SK-N-SH (cell line): ENCODE data around the gene KDM1A. TPM values are rescaled to one million over a fixed set of nuclear protein-coding genes. Genes with fewer than 3 reads are reported as not detected.

Experiments used
- CTCF ChIA-PET: fragments of 300-600, 350-600 bp; formaldehyde crosslinking; extraction: SDS; loops from one replicate; lab custom pipeline; 2021; lab: Yijun Ruan, JAX
- POLR2A ChIA-PET: fragments of 350-600 bp; sonication (Branson Sonifier 250); formaldehyde crosslinking; extraction: SDS; loops from one replicate; lab custom pipeline; 2020; ENCODE audit warnings: antibody characterized with exemption, inconsistent platforms; lab: Yijun Ruan, JAX
- DNase-seq: peaks from one replicate; pipeline ENCODE4 v3.0.0; 2012
- H2AFZ ChIP-seq: fragments of 200-600 bp; sonication (generic); 2 replicates; pipeline ENCODE4 v1.8.1; 2016; ENCODE audit warnings: antibody characterized with exemption, mild to moderate bottlenecking, low read depth
- H3F3A ChIP-seq: fragments of 200-600 bp; sonication (generic); replicated peaks from 2 replicates; pipeline ENCODE3; 2016; ENCODE audit warnings: antibody characterized with exemption, mild to moderate bottlenecking; ENCODE audit not compliant: insufficient read depth
- H3K27ac ChIP-seq, 2 experiments: fragments of 200-500 bp in 1 of 2; fragments of 200-600 bp in 1 of 2; sonication (Bioruptor generic) in 1 of 2; sonication (generic), shearing (Covaris generic) in 1 of 2; 2 replicates each; pipeline versions ENCODE4 v1.5.1 to v1.6.1; 2014 to 2016; ENCODE audit warnings: low read depth in 2 of 2, inconsistent platforms in 1 of 2, low read length in 1 of 2, mild to moderate bottlenecking in 1 of 2, mixed read lengths in 1 of 2
- H3K27me3 ChIP-seq: fragments of 200-600 bp; sonication (generic), shearing (Covaris generic); 2 replicates; pipeline ENCODE4 v1.6.1; 2016; ENCODE audit warnings: mixed run types; ENCODE audit not compliant: insufficient read depth
- H3K36me3 ChIP-seq, 2 experiments: fragments of 200-500 bp in 1 of 2; fragments of 200-600 bp in 1 of 2; sonication (Bioruptor generic) in 1 of 2; sonication (generic) in 1 of 2; replicated peaks in 1 of 2; 2 replicates each; pipeline versions ENCODE3 to v1.5.1; 2014 to 2016; ENCODE audit warnings: low read length in 1 of 2, mild to moderate bottlenecking in 1 of 2; ENCODE audit not compliant: insufficient read depth in 2 of 2, control insufficient read depth in 1 of 2
- H3K4me1 ChIP-seq, 2 experiments: fragments of 200-500 bp in 1 of 2; fragments of 200-600 bp in 1 of 2; sonication (Bioruptor generic) in 1 of 2; sonication (generic), shearing (Covaris generic) in 1 of 2; 2 replicates each; pipeline versions ENCODE4 v1.5.1 to v1.6.1; 2014 to 2016; ENCODE audit warnings: low read depth in 1 of 2, low read length in 1 of 2, mixed run types in 1 of 2; ENCODE audit not compliant: insufficient read depth in 2 of 2, control insufficient read depth in 1 of 2
- H3K4me2 ChIP-seq: fragments of 200-600 bp; sonication (generic), shearing (Covaris generic); 2 replicates; pipeline ENCODE4 v1.6.1; 2017; ENCODE audit warnings: mixed run types
- H3K4me3 ChIP-seq, 2 experiments: fragments of 200-500 bp in 1 of 2; fragments of 200-600 bp in 1 of 2; sonication (Bioruptor generic) in 1 of 2; sonication (generic), shearing (Covaris generic) in 1 of 2; 2 replicates each; pipeline versions ENCODE4 v1.5.1 to v1.8.1; 2014 to 2016; ENCODE audit warnings: low read depth in 2 of 2, inconsistent platforms in 1 of 2, low read length in 1 of 2, mild to moderate bottlenecking in 1 of 2, mixed read lengths in 1 of 2, moderate library complexity in 1 of 2
- H3K79me2 ChIP-seq: fragments of 200-600 bp; sonication (generic); 2 replicates; pipeline ENCODE4 v1.8.1; 2017; ENCODE audit warnings: mild to moderate bottlenecking; ENCODE audit not compliant: insufficient read depth
- H3K9ac ChIP-seq: fragments of 200-600 bp; sonication (generic); 2 replicates; pipeline ENCODE4 v1.6.1; 2017; ENCODE audit warnings: mixed run types
- H3K9me2 ChIP-seq: fragments of 200-600 bp; sonication (generic); 2 replicates; pipeline ENCODE4 v1.6.1; 2017; ENCODE audit warnings: mixed run types
- H3K9me3 ChIP-seq: fragments of 200-600 bp; sonication (generic); 2 replicates; pipeline ENCODE4 v1.6.1; 2017; ENCODE audit warnings: mixed run types, mild to moderate bottlenecking, moderate library complexity
- H4K20me1 ChIP-seq: fragments of 200-600 bp; sonication (generic); 2 replicates; pipeline ENCODE4 v1.6.1; 2017; ENCODE audit warnings: mild to moderate bottlenecking, mixed run types; ENCODE audit not compliant: insufficient read depth
- CHD2 ChIP-seq: fragments of 150-350 bp; IDR thresholded peaks from 2 replicates; pipeline ENCODE4 v1.6.1; 2018; ENCODE audit warnings: low read length; ENCODE audit not compliant: partially characterized antibody
- CTCF ChIP-seq: fragments of 200-600 bp; sonication (generic); IDR thresholded peaks from 2 replicates; pipeline ENCODE4 v1.6.1; 2017; ENCODE audit warnings: antibody characterized with exemption, mild to moderate bottlenecking, moderate library complexity
- ELF1 ChIP-seq: IDR thresholded peaks from 2 replicates; pipeline ENCODE4 v1.4.0; 2012
- EP300 ChIP-seq, 2 experiments: IDR thresholded peaks; 2 replicates each; pipeline versions ENCODE4 v1.4.0 to v1.6.1; 2012; ENCODE audit warnings: borderline replicate concordance in 1 of 2, low read depth in 1 of 2, low read length in 1 of 2
- FOSL2 ChIP-seq: IDR thresholded peaks from 2 replicates; pipeline ENCODE4 v1.4.0; 2012; ENCODE audit warnings: low read depth, mild to moderate bottlenecking, moderate library complexity, borderline replicate concordance
- FOXJ3 ChIP-seq: sonication (generic); formaldehyde crosslinking; IDR thresholded peaks from 2 replicates; pipeline ENCODE4 v1.5.1; 2020; ENCODE audit warnings: mild to moderate bottlenecking, missing genetic modification reagents
- FOXM1 ChIP-seq: IDR thresholded peaks from 2 replicates; pipeline ENCODE4 v1.4.0; 2012; ENCODE audit warnings: low read depth, mild to moderate bottlenecking
- GABPA ChIP-seq: IDR thresholded peaks from 2 replicates; pipeline ENCODE4 v1.4.0; 2012; ENCODE audit warnings: low read depth, mild to moderate bottlenecking
- GATA2 ChIP-seq: sonication (generic); formaldehyde crosslinking; IDR thresholded peaks from 2 replicates; pipeline ENCODE4 v1.5.0; 2020; ENCODE audit warnings: mild to moderate bottlenecking, missing genetic modification reagents
- IRF3 ChIP-seq: fragments of 150-350 bp; IDR thresholded peaks from 2 replicates; pipeline ENCODE4 v1.6.1; 2016; ENCODE audit warnings: mild to moderate bottlenecking, low read depth, low read length
- JUND ChIP-seq: IDR thresholded peaks from 2 replicates; pipeline ENCODE4 v1.4.0; 2012
- MAX ChIP-seq: IDR thresholded peaks from 2 replicates; pipeline ENCODE4 v1.4.0; 2012; ENCODE audit warnings: low read depth
- MEF2A ChIP-seq: IDR thresholded peaks from 2 replicates; pipeline ENCODE4 v1.4.0; 2012; ENCODE audit warnings: low read depth, borderline replicate concordance
- MXI1 ChIP-seq: IDR thresholded peaks from 2 replicates; pipeline ENCODE4 v1.6.1; 2012; ENCODE audit warnings: mild to moderate bottlenecking, low read depth, low read length, improper control_type of control experiment
- NFIC ChIP-seq: IDR thresholded peaks from 2 replicates; pipeline ENCODE4 v1.4.0; 2012; ENCODE audit warnings: borderline replicate concordance
- POLR2AphosphoS5 ChIP-seq: IDR thresholded peaks from 2 replicates; pipeline ENCODE4 v1.6.1; 2012; ENCODE audit warnings: low read depth, low read length
- REST ChIP-seq: IDR thresholded peaks from 2 replicates; pipeline ENCODE4 v1.6.1; 2012; ENCODE audit warnings: mild to moderate bottlenecking, low read depth, low read length, moderate library complexity
- RFX5 ChIP-seq: IDR thresholded peaks from 2 replicates; pipeline ENCODE4 v1.6.1; 2012; ENCODE audit warnings: mild to moderate bottlenecking, improper control_type of control experiment, low read length
- RXRA ChIP-seq: IDR thresholded peaks from 2 replicates; pipeline ENCODE4 v1.4.0; 2012; ENCODE audit warnings: low read depth, mild to moderate bottlenecking, borderline replicate concordance
- SIN3A ChIP-seq: IDR thresholded peaks from 2 replicates; pipeline ENCODE4 v1.6.1; 2012; ENCODE audit warnings: low read depth, mild to moderate bottlenecking, low read length, moderate library complexity, borderline replicate concordance
- SMC3 ChIP-seq: IDR thresholded peaks from 2 replicates; pipeline ENCODE4 v1.6.1; 2012; ENCODE audit warnings: low read depth, low read length, improper control_type of control experiment
- TAF1 ChIP-seq: IDR thresholded peaks from 2 replicates; pipeline ENCODE4 v1.6.1; 2012; ENCODE audit warnings: low read depth, mild to moderate bottlenecking, low read length, moderate library complexity, borderline replicate concordance
- TCF12 ChIP-seq: IDR thresholded peaks from 2 replicates; pipeline ENCODE4 v1.4.0; 2012
- USF2 ChIP-seq: fragments of 150-350 bp; IDR thresholded peaks from 2 replicates; pipeline ENCODE4 v1.6.1; 2017; ENCODE audit warnings: antibody characterized with exemption, low read length, low read depth, borderline replicate concordance
- WGBS: methylation state at CpG from one replicate; pipeline ENCODE4 v1.1.6; 2017; ENCODE audit warnings: low lambda C conversion rate; 5-methylcytosine and 5-hydroxymethylcytosine counted together
- polyA plus RNA-seq, 3 experiments: library from polyadenylated mRNA; depleted of rRNA; stranded (reverse); fragments of >200 nt; gene quantifications; 2 replicates each; pipeline ENCODE4 v1.2.3, GENCODE V29; 2012
- TF ChIP-seq, protein P1 (sequence below): IDR thresholded peaks from 2 replicates; pipeline ENCODE4 v1.4.0; 2012; ENCODE audit warnings: low read depth, borderline replicate concordance

KDM1A gene
- polyA plus RNA-seq, 1 of the 3 experiments (the other 2 are of a cell fraction), result 71.0 TPM

DNA sequence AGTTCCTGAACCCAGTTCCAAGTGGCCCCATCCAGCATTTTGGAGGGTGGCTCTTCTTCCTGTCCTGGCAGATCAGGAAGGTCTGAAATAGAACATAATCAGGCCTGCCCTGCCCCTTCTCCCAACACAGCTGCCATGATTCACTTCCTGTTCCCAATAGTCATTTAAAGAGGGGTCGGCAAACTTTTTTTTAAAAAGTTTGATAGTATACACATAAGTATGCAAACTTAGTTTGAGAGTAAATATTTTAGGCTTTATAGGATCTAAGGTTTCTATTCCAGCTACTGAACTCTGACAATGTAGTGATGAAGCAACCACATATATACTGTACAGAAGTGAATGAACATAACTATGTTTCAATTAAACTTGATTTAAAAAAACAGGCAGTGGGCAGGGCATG, 83.0 kb downstream of the KDM1A start:
- no peaks in the 10 kb centered on the region for H3K27me3 ChIP-seq
- H3K4me1 ChIP-seq, result peaks cover 9 to 46% of the 10 kb centered on the region in 2 experiments
- H3F3A ChIP-seq, result peaks cover 54% of the 10 kb centered on the region
- no peak for DNase-seq
- H3K9me3 ChIP-seq, result no peaks in the 10 kb centered on the region
- POLR2A ChIA-PET, result no interaction called here
- H3K4me2 ChIP-seq, result peak overlapping the region; percentile 45
- H4K20me1 ChIP-seq, result peaks cover 25% of the 10 kb centered on the region
- H2AFZ ChIP-seq, result no peak overlapping the region
- peak overlapping the region in 1 of 2 experiments; percentile 82; a peak in 2 of 4 replicates for H3K27ac ChIP-seq
- H3K9ac ChIP-seq, result no peak overlapping the region; the same call in 1 of the 2 replicates
- H3K4me3 ChIP-seq, result peak overlapping the region in 1 of 2 experiments; percentile 11; a peak in 1 of 4 replicates
- no peaks in the 10 kb centered on the region for H3K9me2 ChIP-seq
- CTCF ChIA-PET, result interaction anchor here (1.3 to 2.1 kb wide), 6 partner anchors 76 to 125 kb away, joined by 3 to 50 read pairs (median 6); no protein-coding TSS in a partner anchor
- peaks cover 58% of the 10 kb centered on the region for H3K79me2 ChIP-seq
- peaks cover 6 to 28% of the 10 kb centered on the region in 2 experiments for H3K36me3 ChIP-seq
- WGBS, result 5% methylated on average over 1 of the region's 1 CpG
- TF ChIP-seq TCF12, result peak; percentile 67
- TF ChIP-seq SMC3, result no peak
- TF ChIP-seq RFX5, result no peak
- TF ChIP-seq MXI1, result no peak
- no peak for TF ChIP-seq IRF3
- TF ChIP-seq JUND, result peak; percentile 57
- no peak for TF ChIP-seq USF2
- no peak for TF ChIP-seq REST
- no peak for TF ChIP-seq SIN3A
- no peak for TF ChIP-seq FOXM1
- TF ChIP-seq CHD2, result no peak
- TF ChIP-seq MEF2A, result peak; percentile 29; the same call in 1 of the 2 replicates
- TF ChIP-seq TAF1, result no peak
- no peak for TF ChIP-seq FOXJ3
- peak in 1 of 2 experiments; percentile 17; a peak in 1 of 4 replicates for TF ChIP-seq EP300 (IDR thresholded peaks at IDR 0.05; ENCODE audit: borderline replicate concordance in 1 of 2, low read depth in 1 of 2, low read length in 1 of 2)
- no peak for TF ChIP-seq MAX
- no peak for TF ChIP-seq GATA2 (CRISPR knock-in tag)
- TF ChIP-seq GABPA, result no peak
- TF ChIP-seq POLR2AphosphoS5, result no peak
- TF ChIP-seq, protein P1, sequence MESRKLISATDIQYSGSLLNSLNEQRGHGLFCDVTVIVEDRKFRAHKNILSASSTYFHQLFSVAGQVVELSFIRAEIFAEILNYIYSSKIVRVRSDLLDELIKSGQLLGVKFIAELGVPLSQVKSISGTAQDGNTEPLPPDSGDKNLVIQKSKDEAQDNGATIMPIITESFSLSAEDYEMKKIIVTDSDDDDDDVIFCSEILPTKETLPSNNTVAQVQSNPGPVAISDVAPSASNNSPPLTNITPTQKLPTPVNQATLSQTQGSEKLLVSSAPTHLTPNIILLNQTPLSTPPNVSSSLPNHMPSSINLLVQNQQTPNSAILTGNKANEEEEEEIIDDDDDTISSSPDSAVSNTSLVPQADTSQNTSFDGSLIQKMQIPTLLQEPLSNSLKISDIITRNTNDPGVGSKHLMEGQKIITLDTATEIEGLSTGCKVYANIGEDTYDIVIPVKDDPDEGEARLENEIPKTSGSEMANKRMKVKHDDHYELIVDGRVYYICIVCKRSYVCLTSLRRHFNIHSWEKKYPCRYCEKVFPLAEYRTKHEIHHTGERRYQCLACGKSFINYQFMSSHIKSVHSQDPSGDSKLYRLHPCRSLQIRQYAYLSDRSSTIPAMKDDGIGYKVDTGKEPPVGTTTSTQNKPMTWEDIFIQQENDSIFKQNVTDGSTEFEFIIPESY, result no peak
- TF ChIP-seq RXRA, result no peak
- no peak for TF ChIP-seq NFIC
- TF ChIP-seq FOSL2, result peak; percentile 62; the same call in 1 of the 2 replicates
- TF ChIP-seq CTCF, result no peak
- TF ChIP-seq ELF1, result no peak
